Suprapubic skin (tissue), 4 donors: ENCODE measurements around the gene REC114. TPM values are rescaled to one million over a fixed set of nuclear protein-coding genes. Genes with fewer than 3 reads are reported as not detected.

Experiments used
- DNase-seq, 2 donors: peaks; one replicate each; pipeline ENCODE4 v3.0.0-alpha.2; 2019; ENCODE audit warnings: low spot score in 2 of 2
- H3K27ac ChIP-seq: fragments of 200-600 bp; sonication (generic); one replicate; pipeline ENCODE4 v1.5.1; 2019
- H3K27me3 ChIP-seq: fragments of 200-600 bp; sonication (generic); one replicate; pipeline ENCODE4 v1.5.1; 2019
- H3K36me3 ChIP-seq: fragments of 200-600 bp; sonication (generic); one replicate; pipeline ENCODE4 v1.5.1; 2019
- H3K4me1 ChIP-seq: fragments of 200-600 bp; sonication (generic); one replicate; pipeline ENCODE4 v1.5.1; 2019
- H3K4me3 ChIP-seq: fragments of 200-600 bp; sonication (generic); one replicate; pipeline ENCODE4 v1.5.1; 2019; ENCODE audit warnings: mild to moderate bottlenecking
- H3K9me3 ChIP-seq: fragments of 200-600 bp; sonication (generic); one replicate; pipeline ENCODE4 v1.5.1; 2019
- CTCF ChIP-seq, 2 donors: fragments of 200-600 bp in 1 of 2; fragments of 450-650 bp in 1 of 2; sonication (generic) in 1 of 2; IDR thresholded peaks; one replicate each; pipeline ENCODE4 v1.5.1; 2016 to 2019; ENCODE audit warnings: antibody characterized with exemption in 2 of 2, mild to moderate bottlenecking in 1 of 2, moderate library complexity in 1 of 2
- EP300 ChIP-seq: sonication (generic); formaldehyde crosslinking; IDR thresholded peaks from one replicate; pipeline ENCODE4 v1.6.1; 2017; ENCODE audit warnings: antibody characterized with exemption
- POLR2A ChIP-seq, 2 donors: fragments of 450-650 bp; IDR thresholded peaks; one replicate each; pipeline ENCODE4 v1.6.1; 2017; ENCODE audit warnings: antibody characterized with exemption in 2 of 2, mild to moderate bottlenecking in 2 of 2, moderate library complexity in 2 of 2
- POLR2AphosphoS5 ChIP-seq, 3 donors: sonication (generic); formaldehyde crosslinking; IDR thresholded peaks; one replicate each; pipeline ENCODE4 v1.6.1; 2017; ENCODE audit warnings: antibody characterized with exemption in 3 of 3
- WGBS: methylation state at CpG from one replicate; pipeline ENCODE4 v1.1.5; 2018; 5-methylcytosine and 5-hydroxymethylcytosine counted together
- total RNA-seq, 4 donors: library from RNA; depleted of rRNA; stranded (reverse); fragments of >200 nt; gene quantifications; one replicate each; pipeline ENCODE4 v1.1.0, GENCODE V29; 2016

Gene REC114
- total RNA-seq, 4 donors from 2014 or later: not detected

GRCh38 chr15:73504885-73505284, 61.9 kb downstream of the REC114 start:
- TF ChIP-seq EP300 (no peak), POLR2A (IDR thresholded peaks at IDR 0.05) (no peak), POLR2AphosphoS5 (IDR thresholded peaks at IDR 0.05) (no peak), CTCF (IDR thresholded peaks at IDR 0.05) (no peak)
- no peaks in the 10 kb centered on the region for H3K9me3 ChIP-seq
- no peak overlapping the region for H3K27ac ChIP-seq
- H3K36me3 ChIP-seq: no peaks in the 10 kb centered on the region
- no peaks in the 10 kb centered on the region for H3K27me3 ChIP-seq
- no peaks in the 10 kb centered on the region for H3K4me1 ChIP-seq
- DNase-seq: no peak
- H3K4me3 ChIP-seq: no peak overlapping the region

GRCh38 chr15:73515527-73515926, 72.6 kb downstream of the REC114 start:
- Histone ChIP-seq H3K27me3 (no peaks in the 10 kb centered on the region), H3K36me3 (no peaks in the 10 kb centered on the region), H3K9me3 (no peaks in the 10 kb centered on the region), H3K27ac (no peak overlapping the region), H3K4me1 (no peaks in the 10 kb centered on the region), H3K4me3 (no peak overlapping the region)
- DNase-seq: no peak
- no peak for TF ChIP-seq POLR2A (IDR thresholded peaks at IDR 0.05)
- TF ChIP-seq CTCF (IDR thresholded peaks at IDR 0.05): no peak
- TF ChIP-seq POLR2AphosphoS5 (IDR thresholded peaks at IDR 0.05): no peak
- no peak for TF ChIP-seq EP300
- 82% methylated on average over 1 of the region's 1 CpG for WGBS

- Histone ChIP-seq H3K9me3 (no peaks in the 10 kb centered on the region), H3K36me3 (no peaks in the 10 kb centered on the region), H3K4me1 (no peaks in the 10 kb centered on the region), H3K27ac (no peak overlapping the region), H3K27me3 (no peaks in the 10 kb centered on the region), H3K4me3 (no peak overlapping the region)
- whole genome bisulfite sequencing: 86% methylated on average over 2 of the region's 2 CpGs
- TF ChIP-seq EP300 (no peak), POLR2AphosphoS5 (IDR thresholded peaks at IDR 0.05) (no peak), POLR2A (IDR thresholded peaks at IDR 0.05) (no peak), CTCF (IDR thresholded peaks at IDR 0.05) (no peak)
- no peak for DNase-seq
Measured at GRCh38 chr15:73517566-73517965, 74.6 kb downstream of the REC114 start.

GRCh38 chr15:73518180-73518862, 75.4 kb downstream of the REC114 start:
- no peak for TF ChIP-seq POLR2A (IDR thresholded peaks at IDR 0.05)
- TF ChIP-seq EP300: no peak
- no peak for TF ChIP-seq POLR2AphosphoS5 (IDR thresholded peaks at IDR 0.05)
- TF ChIP-seq CTCF (IDR thresholded peaks at IDR 0.05): no peak
- DNase-seq: no peak
- Histone ChIP-seq H3K27ac (no peak overlapping the region), H3K4me3 (no peak overlapping the region), H3K27me3 (no peaks in the 10 kb centered on the region), H3K9me3 (no peaks in the 10 kb centered on the region), H3K4me1 (no peaks in the 10 kb centered on the region), H3K36me3 (no peaks in the 10 kb centered on the region)
- WGBS: 64% methylated on average over 3 of the region's 3 CpGs

GRCh38 chr15:73518876-73519733, 76.1 kb downstream of the REC114 start:
- no peaks in the 10 kb centered on the region for H3K9me3 ChIP-seq
- H3K4me1 ChIP-seq: no peaks in the 10 kb centered on the region
- TF ChIP-seq POLR2A (IDR thresholded peaks at IDR 0.05) (no peak), CTCF (IDR thresholded peaks at IDR 0.05) (no peak), POLR2AphosphoS5 (IDR thresholded peaks at IDR 0.05) (no peak), EP300 (no peak)
- H3K36me3 ChIP-seq: no peaks in the 10 kb centered on the region
- no peaks in the 10 kb centered on the region for H3K27me3 ChIP-seq
- DNase-seq: no peak
- H3K4me3 ChIP-seq: no peak overlapping the region
- H3K27ac ChIP-seq: no peak overlapping the region
- 86% methylated on average over 5 of the region's 5 CpGs for WGBS
